Endothelial cell of umbilical vein (primary cell): Measurements from ENCODE around the gene ARHGEF17. TPM values are rescaled to one million over a fixed set of nuclear protein-coding genes. Genes with fewer than 3 reads are reported as not detected.

Experiments used
- BruUV-seq: library from RNA; stranded (reverse); fragments of 400-500 nt; replicated peaks from 2 replicates; lab custom pipeline; 2021; lab: Mats Ljungman, UMichigan
- CTCF ChIA-PET: fragments of 300-600, 350-600 bp; sonication (Branson Sonifier 250); formaldehyde crosslinking; loops from one replicate; lab custom pipeline; 2021; ENCODE audit warnings: antibody characterized with exemption, inconsistent platforms; lab: Charles Lee
- POLR2A ChIA-PET: fragments of 300-600, 350-600 bp; sonication (Branson Sonifier 250); formaldehyde crosslinking; loops from one replicate; lab custom pipeline; 2021; ENCODE audit warnings: antibody characterized with exemption, inconsistent platforms; lab: Charles Lee
- DNase-seq: peaks from one replicate; pipeline ENCODE4 v3.0.0-alpha.2; 2011; ENCODE audit warnings: low read depth, low spot score
- FAIRE-seq: peaks from 2 replicates; lab custom pipeline; 2011; peaks lifted over from hg19 to GRCh38; lab: Jason Lieb, UNC
- H2AFZ ChIP-seq: 2 replicates; pipeline ENCODE4 v1.6.0; 2012; ENCODE audit warnings: low read depth, low read length, control low read depth, inconsistent platforms
- H3K27ac ChIP-seq: 2 replicates; pipeline ENCODE4 v1.5.1; 2011; ENCODE audit warnings: low read depth, mild to moderate bottlenecking, control low read depth, low read length, moderate library complexity; ENCODE audit not compliant: insufficient read depth
- H3K27me3 ChIP-seq, 2 experiments: 2 replicates each; pipeline versions ENCODE4 v1.6.0 to v1.6.1; 2011; ENCODE audit warnings: low read length in 2 of 2, mixed read lengths in 1 of 2; ENCODE audit not compliant: control insufficient read depth in 2 of 2, insufficient read depth in 2 of 2
- H3K36me3 ChIP-seq, 2 experiments: 2 replicates in 1 of 2; 3 replicates in 1 of 2; pipeline ENCODE4 v1.5.1; 2011; ENCODE audit warnings: low read length in 2 of 2, mild to moderate bottlenecking in 1 of 2, moderate library complexity in 1 of 2; ENCODE audit not compliant: control insufficient read depth in 2 of 2, insufficient read depth in 2 of 2; ENCODE audit errors: extremely low read depth in 1 of 2
- H3K4me1 ChIP-seq: 3 replicates; pipeline ENCODE4 v1.5.1; 2011; ENCODE audit warnings: mild to moderate bottlenecking, low read length; ENCODE audit not compliant: control insufficient read depth, insufficient read depth; ENCODE audit errors: extremely low read depth
- H3K4me2 ChIP-seq: 2 replicates; pipeline ENCODE4 v1.6.1; 2011; ENCODE audit warnings: low read length, control low read depth, mixed read lengths; ENCODE audit not compliant: insufficient read depth
- H3K4me3 ChIP-seq, 3 experiments: fragments of 200-600 bp in 1 of 3; sonication (generic), shearing (Covaris generic) in 1 of 3; replicated peaks in 1 of 3; 2 replicates each; pipeline ENCODE4 v1.5.1; 2011 to 2016; ENCODE audit warnings: control low read depth in 3 of 3, low read length in 3 of 3, mild to moderate bottlenecking in 2 of 3, inconsistent platforms in 1 of 3, low read depth in 1 of 3, moderate library complexity in 1 of 3; ENCODE audit not compliant: insufficient read depth in 1 of 3
- H3K79me2 ChIP-seq: 2 replicates; pipeline ENCODE4 v1.6.0; 2012; ENCODE audit warnings: low read length, inconsistent platforms; ENCODE audit not compliant: control insufficient read depth, insufficient read depth
- H3K9ac ChIP-seq: replicated peaks from 2 replicates; pipeline ENCODE3; 2011; ENCODE audit warnings: low read length, control low read depth; ENCODE audit not compliant: insufficient read depth; ENCODE audit errors: extremely low read depth
- H3K9me1 ChIP-seq: replicated peaks from 3 replicates; pipeline ENCODE4 v1.6.0; 2011; ENCODE audit warnings: mild to moderate bottlenecking, low read length; ENCODE audit not compliant: control insufficient read depth, insufficient read depth; ENCODE audit errors: extremely low read depth
- H3K9me3 ChIP-seq: replicated peaks from 2 replicates; pipeline ENCODE4 v1.5.1; 2012; ENCODE audit warnings: low read length, inconsistent platforms; ENCODE audit not compliant: control insufficient read depth, insufficient read depth
- H4K20me1 ChIP-seq: replicated peaks from 2 replicates; pipeline ENCODE3; 2011; ENCODE audit warnings: mild to moderate bottlenecking, low read length; ENCODE audit not compliant: control insufficient read depth, insufficient read depth; ENCODE audit errors: extremely low read depth
- CTCF ChIP-seq, 2 donors: IDR thresholded peaks; 1 replicate in 1 of 2; 2 replicates in 1 of 2; pipeline ENCODE4 v1.5.1; 2011; ENCODE audit warnings: low read length in 2 of 2, mild to moderate bottlenecking in 2 of 2, moderate library complexity in 2 of 2, control low read depth in 1 of 2, inconsistent platforms in 1 of 2, low read depth in 1 of 2; ENCODE audit not compliant: insufficient read depth in 1 of 2; ENCODE audit errors: extremely low read depth in 1 of 2
- EZH2 ChIP-seq: IDR thresholded peaks from 2 replicates; pipeline ENCODE4 v1.6.1; 2012; ENCODE audit warnings: borderline replicate concordance, low read depth, mild to moderate bottlenecking, moderate library complexity, low read length, inconsistent platforms; ENCODE audit not compliant: severe bottlenecking
- FOS ChIP-seq: IDR thresholded peaks from 2 replicates; pipeline ENCODE4 v1.6.1; 2011; ENCODE audit warnings: mild to moderate bottlenecking, low read length, moderate library complexity, borderline replicate concordance; ENCODE audit not compliant: insufficient read depth
- GATA2 ChIP-seq: IDR thresholded peaks from 2 replicates; pipeline ENCODE4 v1.7.0; 2011; ENCODE audit warnings: low read depth, mild to moderate bottlenecking, moderate library complexity, mixed read lengths, low read length; ENCODE audit not compliant: insufficient read length, insufficient read depth
- JUN ChIP-seq: IDR thresholded peaks from 2 replicates; pipeline ENCODE4 v1.6.1; 2011; ENCODE audit warnings: borderline replicate concordance, low read depth; ENCODE audit not compliant: insufficient read length, insufficient read depth
- MAX ChIP-seq: IDR thresholded peaks from 2 replicates; pipeline ENCODE4 v1.6.1; 2011; ENCODE audit not compliant: insufficient read depth, insufficient read length
- MYC ChIP-seq: IDR thresholded peaks from one replicate; pipeline ENCODE4 v1.6.1; 2011; ENCODE audit warnings: mild to moderate bottlenecking, low read depth, low read length
- POLR2A ChIP-seq: IDR thresholded peaks from 2 replicates; pipeline ENCODE4 v1.6.1; 2012; ENCODE audit warnings: low read depth, mild to moderate bottlenecking, control low read depth, low read length
- POLR2AphosphoS5 ChIP-seq: IDR thresholded peaks from 2 replicates; pipeline ENCODE4 v1.6.1; 2012; ENCODE audit warnings: low read depth, mild to moderate bottlenecking, control low read depth, low read length, moderate library complexity; ENCODE audit not compliant: insufficient read depth
- dilution Hi-C: fragments of 300-500 bp; cut with MboI; formaldehyde crosslinking; loops from one replicate; pipeline ENCODE4 v1.15.0; 2019; ENCODE audit warnings: low sequenced_read_pairs; ENCODE audit not compliant: extremely low pct_ligation_motif_present
- intact Hi-C: fragments of 100-400 bp; cut with micrococcal nuclease; formaldehyde crosslinking; loops from one replicate; pipeline ENCODE4 v1.10.0; 2022
- polyA plus RNA-seq, 4 experiments: library from polyadenylated mRNA; depleted of rRNA in 3 of 4; stranded (reverse) in 3 of 4; unstranded in 1 of 4; fragments of >200 nt; gene quantifications; 2 replicates each; pipeline versions ENCODE4 v1.2.1 to v1.2.3, GENCODE V29; 2011 to 2012; ENCODE audit warnings: missing spikeins in 1 of 4
- total RNA-seq: library from RNA; stranded (reverse); gene quantifications from 2 replicates; pipeline ENCODE4 v1.2.3, GENCODE V29; 2021

The ARHGEF17 gene
- total and polyA plus RNA-seq, 2 donors (not counting 3 experiments of a cell fraction or from before 2014, with no cell fraction given), result 74.9 to 89.9 TPM

GRCh38 chr11:73344191-73344607 is 36.1 kb downstream of the ARHGEF17 start:
- Histone ChIP-seq H3K9ac (no peak overlapping the region), H3K27ac (no peak overlapping the region), H3K36me3 (peaks cover 0 to 11% of the 10 kb centered on the region in 2 experiments), H3K9me1 (no peaks in the 10 kb centered on the region), H3K27me3 (no peaks in the 10 kb centered on the region), H2AFZ (no peak overlapping the region), H3K4me2 (no peak overlapping the region), H3K4me3 (no peak overlapping the region), H3K4me1 (no peaks in the 10 kb centered on the region), H4K20me1 (no peaks in the 10 kb centered on the region), H3K9me3 (no peaks in the 10 kb centered on the region), H3K79me2 (no peaks in the 10 kb centered on the region)
- intact Hi-C loops (no loop called here), dilution Hi-C loops (no loop called here)
- FAIRE-seq, result no peak
- TF ChIP-seq POLR2AphosphoS5, result no peak
- no peak for TF ChIP-seq MYC
- TF ChIP-seq POLR2A, result no peak
- no peak for TF ChIP-seq EZH2
- TF ChIP-seq GATA2, result no peak
- no peak for TF ChIP-seq CTCF (IDR thresholded peaks at IDR 0.05; ENCODE audit: extremely low read depth in 1 of 2, insufficient read depth in 1 of 2, low read depth in 1 of 2, low read length in 2 of 2)
- no peak for TF ChIP-seq JUN
- TF ChIP-seq MAX, result no peak
- TF ChIP-seq FOS, result no peak
- ChIA-PET CTCF (interaction anchor here (0.9 to 1.8 kb wide), 4 partner anchors 9 to 316 kb away, joined by 3 to 10 read pairs (median 5); no protein-coding TSS in a partner anchor), POLR2A (no interaction called here)
- BruUV-seq, result no TSS peak
- DNase-seq, result no peak
